Stomach (tissue), 4 donors: ENCODE measurements around the gene NCOA1.

Experiments used
- EP300 ChIP-seq: sonication (generic); formaldehyde crosslinking; IDR thresholded peaks from one replicate; pipeline ENCODE4 v1.6.1; 2017; ENCODE audit warnings: antibody characterized with exemption
- POLR2AphosphoS5 ChIP-seq, 3 donors: sonication (generic); formaldehyde crosslinking; IDR thresholded peaks; one replicate each; pipeline ENCODE4 v1.6.1; 2016; ENCODE audit warnings: antibody characterized with exemption in 3 of 3

DNA sequence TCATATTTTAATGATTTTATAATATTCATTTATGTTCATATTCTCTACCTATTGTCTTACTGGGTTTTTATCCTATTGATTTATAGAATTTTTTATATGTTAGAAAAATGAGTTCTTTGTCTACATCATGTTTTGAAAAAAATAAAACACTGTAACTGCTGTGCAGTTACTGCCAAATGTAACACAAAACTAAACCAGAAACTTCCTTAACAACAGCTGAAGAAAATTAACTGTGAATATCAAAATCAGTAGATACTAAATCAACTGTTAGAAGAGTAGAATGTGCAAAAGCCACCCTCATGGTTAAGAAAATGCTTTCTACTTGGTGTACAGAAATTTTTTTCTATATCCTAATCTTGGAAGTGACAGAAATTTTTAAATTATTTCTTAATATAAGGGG is 232.6 kb downstream of the NCOA1 start:
- no peak for TF ChIP-seq EP300
- TF ChIP-seq POLR2AphosphoS5 (IDR thresholded peaks at IDR 0.05): no peak
